OCI-LY3 (cell line): ENCODE results near the gene EAF2.

ENCODE experiments used
- CTCF ChIP-seq: fragments of 200-600, 300-600 bp; sonication (generic); IDR thresholded peaks from 2 replicates; pipeline ENCODE4 v1.5.1; 2014; ENCODE audit warnings: antibody characterized with exemption, low read length, low read depth
- EZH2phosphoT487 ChIP-seq: fragments of 200-600 bp; shearing (Covaris generic); IDR thresholded peaks from 2 replicates; pipeline ENCODE4 v1.6.1; 2018; ENCODE audit warnings: antibody characterized with exemption, mixed run types, low read depth

- no peak for TF ChIP-seq EZH2phosphoT487
- TF ChIP-seq CTCF: no peak
Observed at GRCh38 chr3:121819236-121819635, 15.8 kb upstream of the EAF2 start.
